Brain microvascular endothelial cell (primary cell): ENCODE data around the gene FLT3.
"Not testable (repeated sequence)": the region's sequence is repeated elsewhere in the genome, so short reads cannot be mapped to it uniquely, and the experiment has no call there.

Source experiments
- DNase-seq: peaks from one replicate; pipeline ENCODE4 v3.0.0-alpha.2; 2020
- H3K27ac ChIP-seq: fragments of 250-450 bp; sonication (Bioruptor Pico); 2 replicates; pipeline ENCODE4 v1.5.1; 2020; ENCODE audit warnings: mild to moderate bottlenecking, moderate library complexity
- H3K27me3 ChIP-seq: fragments of 250-450 bp; sonication (Bioruptor Pico); replicated peaks from 2 replicates; pipeline ENCODE4 v1.5.1; 2020; ENCODE audit warnings: mild to moderate bottlenecking
- H3K36me3 ChIP-seq: fragments of 250-450 bp; sonication (Bioruptor Pico); replicated peaks from 2 replicates; pipeline ENCODE4 v1.5.1; 2020; ENCODE audit warnings: mild to moderate bottlenecking
- H3K4me3 ChIP-seq: 2 replicates; pipeline ENCODE4 v1.5.1; 2011; ENCODE audit warnings: low read depth, mild to moderate bottlenecking, control low read depth, low read length, moderate library complexity
- CTCF ChIP-seq: IDR thresholded peaks from 2 replicates; pipeline ENCODE4 v1.5.1; 2011; ENCODE audit warnings: low read depth, mild to moderate bottlenecking, moderate library complexity, low read length, control low read depth, inconsistent platforms; ENCODE audit errors: missing control alignments
- in situ Hi-C: cut with HindIII; loops from 2 replicates; pipeline ENCODE4 v1.10.0; 2017; ENCODE audit warnings: low sequenced_read_pairs, low pct_ligation_motif_present

Gene FLT3

GRCh38 chr13:28094306-28094705, 6.1 kb downstream of the FLT3 start:
- Histone ChIP-seq H3K27me3 (peaks cover 17% of the 10 kb centered on the region), H3K36me3 (no peaks in the 10 kb centered on the region), H3K4me3 (no peak overlapping the region), H3K27ac (no peak overlapping the region)
- no peak for DNase-seq
- in situ Hi-C loops: no loop called here
- TF ChIP-seq CTCF: no peak

- no peak for TF ChIP-seq CTCF
- H3K27me3 ChIP-seq: peaks cover 13% of the 10 kb centered on the region
- no peak for DNase-seq
- no peak overlapping the region for H3K27ac ChIP-seq
- no peaks in the 10 kb centered on the region for H3K36me3 ChIP-seq
- in situ Hi-C loops: no loop called here
- H3K4me3 ChIP-seq: no peak overlapping the region
These were observed 6.5 kb downstream of the FLT3 start for GRCh38 chr13:28093881-28094280.

GRCh38 chr13:28092431-28092830, 7.9 kb downstream of the FLT3 start:
- no peaks in the 10 kb centered on the region for H3K36me3 ChIP-seq
- DNase-seq: no peak
- no peak overlapping the region for H3K27ac ChIP-seq
- in situ Hi-C loops: no loop called here
- H3K27me3 ChIP-seq: peaks cover 6% of the 10 kb centered on the region
- no peak overlapping the region for H3K4me3 ChIP-seq
- no peak for TF ChIP-seq CTCF

- Histone ChIP-seq H3K27me3 (no peaks in the 10 kb centered on the region), H3K27ac (no peak overlapping the region), H3K4me3 (no peak overlapping the region), H3K36me3 (no peaks in the 10 kb centered on the region)
- in situ Hi-C loops: no loop called here
- no peak for DNase-seq
- no peak for TF ChIP-seq CTCF
These were observed 11.3 kb downstream of the FLT3 start for GRCh38 chr13:28089065-28089464.

GRCh38 chr13:28077820-28078219, 22.6 kb downstream of the FLT3 start:
- H3K27me3 ChIP-seq, H3K36me3 ChIP-seq, H3K27ac ChIP-seq, in situ Hi-C loops, H3K4me3 ChIP-seq, DNase-seq: not testable (repeated sequence)

GRCh38 chr13:28077231-28077630, 23.1 kb downstream of the FLT3 start:
- in situ Hi-C loops: no loop called here

More at GRCh38 chr13:28077231-28077630, 23.1 kb downstream of the FLT3 start:
- no peaks in the 10 kb centered on the region for H3K36me3 ChIP-seq
- no peak overlapping the region for H3K27ac ChIP-seq
- no peaks in the 10 kb centered on the region for H3K27me3 ChIP-seq
- no peak overlapping the region for H3K4me3 ChIP-seq
- DNase-seq: no peak
- TF ChIP-seq CTCF: no peak
